Measurements from ENCODE around the gene NXPE1. TPM values are rescaled to one million over a fixed set of nuclear protein-coding genes. Genes with fewer than 3 reads are reported as not detected.

NXPE1 gene
- total RNA-seq, 1 experiment from 2014 or later: not detected

DNA sequence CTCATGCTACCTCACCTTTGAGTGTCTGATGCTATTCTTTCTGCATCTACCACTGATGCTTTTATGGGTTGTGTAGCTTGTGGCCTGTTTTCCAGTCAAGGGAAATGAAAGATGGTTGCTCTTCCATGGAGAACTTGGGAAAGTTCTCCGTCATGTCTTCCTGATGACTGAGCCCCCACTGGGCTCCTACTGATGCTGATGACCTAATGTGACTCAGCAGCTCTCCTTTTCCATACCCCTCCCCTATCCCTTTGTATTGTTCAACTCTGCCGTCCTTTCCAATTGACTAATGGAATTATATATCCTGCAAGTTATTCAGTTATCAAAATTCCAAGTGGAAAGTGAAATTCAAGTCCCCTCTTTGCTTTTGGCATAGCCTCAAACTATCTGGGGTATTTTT is 75.8 kb downstream of the NXPE1 start:
- Histone ChIP-seq H3K36me3 (ENCODE audit: insufficient read depth, low read length) (no peaks in the 10 kb centered on the region), H2AFZ (ENCODE audit: low read length) (no peak overlapping the region), H3K27ac (ENCODE audit: low read length) (no peak overlapping the region), H3K9me2 (replicated peaks; ENCODE audit: insufficient read depth, low read length) (no peaks in the 10 kb centered on the region), H3K27me3 (ENCODE audit: low read length) (no peaks in the 10 kb centered on the region), H3K4me3 (ENCODE audit: low read length) (no peak overlapping the region), H3K9me3 (ENCODE audit: low read length) (no peaks in the 10 kb centered on the region), H3K9ac (ENCODE audit: low read length) (no peak overlapping the region), H3K79me2 (ENCODE audit: low read length) (no peaks in the 10 kb centered on the region), H3K4me1 (ENCODE audit: low read length) (no peaks in the 10 kb centered on the region), H4K20me1 (ENCODE audit: insufficient read depth, low read depth, low read length) (no peaks in the 10 kb centered on the region), H3K4me2 (ENCODE audit: low read depth, low read length, poor library complexity, severe bottlenecking) (no peak overlapping the region)
- no peak for DNase-seq

DNA sequence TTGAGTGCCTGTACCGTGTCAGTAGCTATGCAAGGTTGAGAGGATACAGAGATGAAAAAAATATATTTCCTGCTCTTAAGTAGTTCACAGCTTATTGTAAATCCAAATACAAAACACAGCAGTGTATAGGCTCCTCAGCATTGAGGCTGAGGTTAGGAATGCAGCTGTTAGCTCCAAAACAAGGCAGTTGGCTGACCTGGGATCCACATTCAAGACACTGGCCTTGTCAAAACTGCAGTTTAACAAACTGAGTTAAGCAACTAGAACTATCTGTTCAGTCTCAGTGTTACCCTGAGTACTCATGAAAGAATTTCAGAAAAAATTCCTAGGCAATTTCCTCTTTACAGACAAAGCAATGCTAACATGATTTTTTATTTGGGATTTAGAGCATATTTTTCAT is 77.6 kb downstream of the NXPE1 start:
- no peaks in the 10 kb centered on the region for H3K9me3 ChIP-seq (ENCODE audit: low read length)
- H3K36me3 ChIP-seq (ENCODE audit: insufficient read depth, low read length): no peaks in the 10 kb centered on the region
- H3K79me2 ChIP-seq (ENCODE audit: low read length): no peaks in the 10 kb centered on the region
- no peaks in the 10 kb centered on the region for H3K27me3 ChIP-seq (ENCODE audit: low read length)
- no peak overlapping the region for H2AFZ ChIP-seq (ENCODE audit: low read length)
- no peaks in the 10 kb centered on the region for H3K9me2 ChIP-seq (replicated peaks; ENCODE audit: insufficient read depth, low read length)
- H3K4me1 ChIP-seq (ENCODE audit: low read length): no peaks in the 10 kb centered on the region
- H3K4me2 ChIP-seq (ENCODE audit: low read depth, low read length, poor library complexity, severe bottlenecking): no peak overlapping the region
- no peak for DNase-seq
- no peak overlapping the region for H3K27ac ChIP-seq (ENCODE audit: low read length)
- no peak overlapping the region for H3K4me3 ChIP-seq (ENCODE audit: low read length)
- no peaks in the 10 kb centered on the region for H4K20me1 ChIP-seq (ENCODE audit: insufficient read depth, low read depth, low read length)
- no peak overlapping the region for H3K9ac ChIP-seq (ENCODE audit: low read length)

DNA sequence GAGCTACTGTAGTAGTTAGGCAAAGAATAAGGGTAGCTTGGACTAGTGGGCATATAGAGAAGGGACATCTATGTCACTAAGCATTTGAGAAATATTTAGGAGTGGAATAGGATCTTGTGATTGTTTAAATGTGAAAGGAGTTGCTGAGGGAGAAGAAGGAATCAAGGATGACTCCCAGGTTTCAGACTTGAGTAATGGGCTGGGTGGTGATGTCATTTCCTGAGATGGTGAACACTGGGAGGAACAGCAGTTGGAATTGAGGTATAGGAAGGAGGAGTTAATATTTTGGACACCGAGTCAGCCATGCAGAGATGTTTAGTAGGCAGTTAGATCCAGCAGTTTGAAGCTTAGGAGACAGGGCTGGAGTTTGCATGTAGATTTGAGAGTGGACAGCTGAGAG is 80.3 kb downstream of the NXPE1 start:
- Histone ChIP-seq H3K4me3 (ENCODE audit: low read length) (no peak overlapping the region), H3K79me2 (ENCODE audit: low read length) (no peaks in the 10 kb centered on the region), H3K36me3 (ENCODE audit: insufficient read depth, low read length) (no peaks in the 10 kb centered on the region)

DNA sequence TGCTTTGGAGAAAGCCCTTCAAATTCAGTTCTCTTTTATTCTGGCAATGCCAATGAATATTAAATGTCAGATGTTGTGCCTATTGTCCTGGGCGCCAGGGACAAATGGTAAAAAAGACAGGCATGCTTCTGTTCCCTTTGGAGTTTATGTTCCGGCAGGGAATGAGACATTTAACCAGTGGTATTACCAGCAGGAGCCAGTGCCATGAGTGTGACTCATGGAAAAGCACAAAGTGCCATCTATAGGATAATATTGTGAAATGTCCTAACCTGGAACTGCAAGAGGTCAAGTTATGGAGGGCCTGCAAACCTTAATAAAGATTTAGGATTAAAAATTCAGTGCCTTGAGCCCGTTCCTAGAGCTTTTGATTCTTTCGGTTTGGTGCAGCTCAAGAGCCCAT is 80.9 kb downstream of the NXPE1 start:
- Histone ChIP-seq H3K9me3 (ENCODE audit: low read length) (no peaks in the 10 kb centered on the region), H3K9me2 (replicated peaks; ENCODE audit: insufficient read depth, low read length) (no peaks in the 10 kb centered on the region), H3K27ac (ENCODE audit: low read length) (no peak overlapping the region), H3K79me2 (ENCODE audit: low read length) (no peaks in the 10 kb centered on the region), H3K36me3 (ENCODE audit: insufficient read depth, low read length) (no peaks in the 10 kb centered on the region), H3K4me1 (ENCODE audit: low read length) (no peaks in the 10 kb centered on the region), H4K20me1 (ENCODE audit: insufficient read depth, low read depth, low read length) (no peaks in the 10 kb centered on the region), H3K4me2 (ENCODE audit: low read depth, low read length, poor library complexity, severe bottlenecking) (no peak overlapping the region), H2AFZ (ENCODE audit: low read length) (no peak overlapping the region), H3K9ac (ENCODE audit: low read length) (no peak overlapping the region), H3K27me3 (ENCODE audit: low read length) (no peaks in the 10 kb centered on the region), H3K4me3 (ENCODE audit: low read length) (no peak overlapping the region)
- DNase-seq: no peak

More for the DNA sequence above, 80.3 kb downstream of the NXPE1 start:
- Histone ChIP-seq H4K20me1 (ENCODE audit: insufficient read depth, low read depth, low read length) (no peaks in the 10 kb centered on the region), H2AFZ (ENCODE audit: low read length) (no peak overlapping the region), H3K9ac (ENCODE audit: low read length) (no peak overlapping the region), H3K9me2 (replicated peaks; ENCODE audit: insufficient read depth, low read length) (no peaks in the 10 kb centered on the region), H3K4me2 (ENCODE audit: low read depth, low read length, poor library complexity, severe bottlenecking) (no peak overlapping the region), H3K27ac (ENCODE audit: low read length) (no peak overlapping the region), H3K4me1 (ENCODE audit: low read length) (no peaks in the 10 kb centered on the region), H3K9me3 (ENCODE audit: low read length) (no peaks in the 10 kb centered on the region), H3K27me3 (ENCODE audit: low read length) (no peaks in the 10 kb centered on the region)
- DNase-seq: no peak

DNA sequence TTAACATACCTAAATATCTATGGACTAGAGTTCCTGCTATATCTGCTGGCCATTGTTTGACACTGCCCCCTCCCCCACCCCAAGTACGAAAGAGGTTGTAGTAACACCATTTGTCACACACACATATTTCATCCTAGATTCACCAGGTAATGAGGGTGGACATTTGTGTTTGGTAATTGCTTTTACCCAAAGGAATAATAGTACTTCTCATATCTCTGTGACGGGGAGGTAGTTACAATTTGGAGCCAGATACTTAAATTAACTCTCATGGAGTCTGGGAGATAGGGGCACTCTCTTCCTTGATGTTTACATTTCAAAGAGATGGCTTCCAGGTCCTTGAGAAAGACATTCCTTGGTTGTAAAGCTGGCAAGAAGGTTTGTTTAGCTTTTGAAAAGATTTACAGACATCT is 81.7 kb downstream of the NXPE1 start:
- H4K20me1 ChIP-seq (ENCODE audit: insufficient read depth, low read depth, low read length): no peaks in the 10 kb centered on the region
- no peaks in the 10 kb centered on the region for H3K9me3 ChIP-seq (ENCODE audit: low read length)
- DNase-seq: no peak
- no peak overlapping the region for H2AFZ ChIP-seq (ENCODE audit: low read length)
- no peaks in the 10 kb centered on the region for H3K79me2 ChIP-seq (ENCODE audit: low read length)
- H3K4me3 ChIP-seq (ENCODE audit: low read length): no peak overlapping the region
- no peak overlapping the region for H3K27ac ChIP-seq (ENCODE audit: low read length)
- no peak overlapping the region for H3K9ac ChIP-seq (ENCODE audit: low read length)
- H3K27me3 ChIP-seq (ENCODE audit: low read length): no peaks in the 10 kb centered on the region
- H3K9me2 ChIP-seq (replicated peaks; ENCODE audit: insufficient read depth, low read length): no peaks in the 10 kb centered on the region
- no peak overlapping the region for H3K4me2 ChIP-seq (ENCODE audit: low read depth, low read length, poor library complexity, severe bottlenecking)
- no peaks in the 10 kb centered on the region for H3K4me1 ChIP-seq (ENCODE audit: low read length)
- no peaks in the 10 kb centered on the region for H3K36me3 ChIP-seq (ENCODE audit: insufficient read depth, low read length)

DNA sequence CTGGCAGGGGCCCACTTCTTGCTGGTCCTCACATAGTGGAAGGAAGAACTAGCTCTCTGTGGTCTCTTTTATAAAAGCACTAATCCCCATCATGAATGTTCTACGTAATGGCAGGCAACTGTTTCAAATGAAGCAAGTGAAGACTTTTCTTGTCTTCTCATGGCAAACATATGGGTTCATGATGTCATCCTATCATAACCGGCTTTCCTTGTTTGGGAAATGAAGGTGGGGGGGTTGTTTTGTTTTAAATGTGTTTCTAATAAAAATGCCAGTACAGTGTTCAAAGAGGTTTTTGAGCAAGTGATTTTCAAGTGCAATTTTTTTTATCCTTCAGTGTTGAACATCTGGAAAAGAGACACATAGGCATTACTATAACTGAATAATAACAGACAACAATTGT is 87.0 kb downstream of the NXPE1 start:
- H3K4me1 ChIP-seq (ENCODE audit: low read length): no peaks in the 10 kb centered on the region
- DNase-seq: no peak
- H2AFZ ChIP-seq (ENCODE audit: low read length): no peak overlapping the region
- no peak overlapping the region for H3K4me2 ChIP-seq (ENCODE audit: low read depth, low read length, poor library complexity, severe bottlenecking)
- no peaks in the 10 kb centered on the region for H3K9me3 ChIP-seq (ENCODE audit: low read length)
- no peaks in the 10 kb centered on the region for H3K27me3 ChIP-seq (ENCODE audit: low read length)
- H3K36me3 ChIP-seq (ENCODE audit: insufficient read depth, low read length): no peaks in the 10 kb centered on the region
- no peak overlapping the region for H3K4me3 ChIP-seq (ENCODE audit: low read length)
- no peak overlapping the region for H3K27ac ChIP-seq (ENCODE audit: low read length)
- H3K9ac ChIP-seq (ENCODE audit: low read length): no peak overlapping the region
- no peaks in the 10 kb centered on the region for H3K9me2 ChIP-seq (replicated peaks; ENCODE audit: insufficient read depth, low read length)
- no peaks in the 10 kb centered on the region for H4K20me1 ChIP-seq (ENCODE audit: insufficient read depth, low read depth, low read length)
- H3K79me2 ChIP-seq (ENCODE audit: low read length): no peaks in the 10 kb centered on the region

Small RNA genes within 50 kb of the gene (small RNA-seq; reads per million reads assigned to genes)
- gene RF01210: 0.20 reads per million

Other genes starting within 250 kb of the NXPE1 start
- gene C11orf71, start 159.4 kb downstream of the NXPE1 start, total RNA-seq (2014; rRNA removed; shearing (Covaris generic); ENCODE audit: low replicate concordance): 7.1 and 11.4 TPM in 2 replicates
- gene RBM7, start 159.2 kb downstream of the NXPE1 start, total RNA-seq (2014; rRNA removed; shearing (Covaris generic); ENCODE audit: low replicate concordance): 7.6 and 10.5 TPM in 2 replicates
- 30.4 and 35.2 TPM in 2 replicates for gene REXO2, start 120.4 kb downstream of the NXPE1 start, total RNA-seq (2014; rRNA removed; shearing (Covaris generic); ENCODE audit: low replicate concordance)
- not detected in 2 replicates for gene NXPE4, start 35.9 kb upstream of the NXPE1 start, total RNA-seq (2014; rRNA removed; shearing (Covaris generic); ENCODE audit: low replicate concordance)
- gene NXPE2, start 118.6 kb upstream of the NXPE1 start, total RNA-seq (2014; rRNA removed; shearing (Covaris generic); ENCODE audit: low replicate concordance): not detected in 2 replicates